A549 (cell line): ENCODE data around the gene NELFA.

Source experiments
- CHD2 ChIP-seq: fragments of 150-350 bp; IDR thresholded peaks from 2 replicates; pipeline ENCODE4 v1.6.1; 2014; ENCODE audit warnings: low read length; ENCODE audit not compliant: partially characterized antibody
- CTCF ChIP-seq: fragments of >200 bp; sonication (Bioruptor Twin); formaldehyde crosslinking; IDR thresholded peaks from 3 replicates; pipeline ENCODE4 v1.5.1; 2016
- EHMT2 ChIP-seq: fragments of 200-600 bp; sonication (generic); IDR thresholded peaks from 2 replicates; pipeline ENCODE4 v1.6.1; 2016; ENCODE audit warnings: antibody characterized with exemption, low read depth, mild to moderate bottlenecking, moderate library complexity
- EP300 ChIP-seq, 2 experiments: fragments of >200 bp; sonication (Bioruptor Twin); formaldehyde crosslinking; IDR thresholded peaks; 2 replicates in 1 of 2; 3 replicates in 1 of 2; pipeline ENCODE4 v1.6.1; 2016 to 2017
- FOSL2 ChIP-seq, 2 experiments: fragments of 450-650 bp in 1 of 2; fragments of >200 bp in 1 of 2; sonication (Bioruptor Twin) in 1 of 2; formaldehyde crosslinking; IDR thresholded peaks; 2 replicates each; pipeline versions ENCODE4 v1.5.0 to v1.6.1; 2016 to 2020; ENCODE audit warnings: mild to moderate bottlenecking in 1 of 2, moderate library complexity in 1 of 2
- JUN ChIP-seq, 2 experiments: fragments of >200 bp; sonication (Bioruptor Twin); formaldehyde crosslinking; IDR thresholded peaks; 2 replicates in 1 of 2; 3 replicates in 1 of 2; pipeline ENCODE4 v1.6.1; 2016 to 2017
- MAX ChIP-seq: IDR thresholded peaks from 2 replicates; pipeline ENCODE4 v1.6.1; 2012
- PHF8 ChIP-seq: fragments of 200-600 bp; sonication (generic); IDR thresholded peaks from 2 replicates; pipeline ENCODE4 v1.6.1; 2016; ENCODE audit warnings: low read depth, mild to moderate bottlenecking, antibody characterized with exemption, moderate library complexity, borderline replicate concordance
- POLR2A ChIP-seq: IDR thresholded peaks from 2 replicates; pipeline ENCODE4 v1.6.1; 2012; ENCODE audit warnings: mild to moderate bottlenecking, low read length
- REST ChIP-seq: fragments of 200-600 bp; sonication (generic); IDR thresholded peaks from 2 replicates; pipeline ENCODE4 v1.6.1; 2016; ENCODE audit warnings: antibody characterized with exemption, mild to moderate bottlenecking, moderate library complexity
- RFX5 ChIP-seq: fragments of 450-650 bp; IDR thresholded peaks from 2 replicates; pipeline ENCODE4 v1.7.1; 2014; ENCODE audit warnings: antibody characterized with exemption, mild to moderate bottlenecking, moderate library complexity
- RNF2 ChIP-seq: fragments of 200-600 bp; sonication (generic); IDR thresholded peaks from 2 replicates; pipeline ENCODE4 v1.6.1; 2016; ENCODE audit warnings: low read depth, mild to moderate bottlenecking, antibody characterized with exemption, moderate library complexity, borderline replicate concordance
- SMC3 ChIP-seq: fragments of >200 bp; sonication (Bioruptor Twin); formaldehyde crosslinking; IDR thresholded peaks from 3 replicates; pipeline ENCODE4 v1.6.1; 2018; ENCODE audit warnings: inconsistent platforms
- SREBF2 ChIP-seq: fragments of 450-650 bp; IDR thresholded peaks from 2 replicates; pipeline ENCODE4 v1.6.1; 2014; ENCODE audit warnings: mild to moderate bottlenecking, moderate library complexity

GRCh38 chr4:1961563-1961962 is 47.2 kb downstream of the NELFA start:
- TF ChIP-seq POLR2A (no peak), CTCF (no peak), EP300 (IDR thresholded peaks at IDR 0.05) (no peak), FOSL2 (IDR thresholded peaks at IDR 0.05) (no peak), FOSL2 (CRISPR knock-in tag; IDR thresholded peaks at IDR 0.05) (no peak), SMC3 (no peak), CHD2 (no peak), RNF2 (no peak), EHMT2 (no peak), RFX5 (no peak), MAX (no peak), JUN (IDR thresholded peaks at IDR 0.05) (no peak), PHF8 (no peak), SREBF2 (no peak), REST (no peak)
